Peyer's patch (tissue), 4 donors: ENCODE data around the gene TMEM94.

Experiments used
- CTCF ChIP-seq, 6 experiments: fragments of 450-650 bp in 4 of 6; fragments of 200-600 bp in 2 of 6; sonication (generic) in 1 of 6; IDR thresholded peaks; one replicate each; pipeline ENCODE4 v1.5.1; 2017 to 2019; ENCODE audit warnings: antibody characterized with exemption in 6 of 6, mild to moderate bottlenecking in 3 of 6, moderate library complexity in 1 of 6
- POLR2A ChIP-seq, 2 donors: fragments of 450-650 bp; IDR thresholded peaks; one replicate each; pipeline ENCODE4 v1.5.1; 2017; ENCODE audit warnings: antibody characterized with exemption in 2 of 2, mild to moderate bottlenecking in 2 of 2, moderate library complexity in 2 of 2

GRCh38 chr17:75442168-75443103 is 14.0 kb upstream of the TMEM94 start:
- TF ChIP-seq POLR2A (IDR thresholded peaks at IDR 0.05): no peak
- no peak for TF ChIP-seq CTCF (IDR thresholded peaks at IDR 0.05)
